ENCODE results near the gene NAIF1. TPM values are rescaled to one million over a fixed set of nuclear protein-coding genes. Genes with fewer than 3 reads are reported as not detected.
"Not testable (repeated sequence)": the region's sequence is repeated elsewhere in the genome, so short reads cannot be mapped to it uniquely, and the experiment has no call there.

Gene NAIF1
- total RNA-seq, 1 donor from 2014 or later = 9.5 TPM

DNA sequence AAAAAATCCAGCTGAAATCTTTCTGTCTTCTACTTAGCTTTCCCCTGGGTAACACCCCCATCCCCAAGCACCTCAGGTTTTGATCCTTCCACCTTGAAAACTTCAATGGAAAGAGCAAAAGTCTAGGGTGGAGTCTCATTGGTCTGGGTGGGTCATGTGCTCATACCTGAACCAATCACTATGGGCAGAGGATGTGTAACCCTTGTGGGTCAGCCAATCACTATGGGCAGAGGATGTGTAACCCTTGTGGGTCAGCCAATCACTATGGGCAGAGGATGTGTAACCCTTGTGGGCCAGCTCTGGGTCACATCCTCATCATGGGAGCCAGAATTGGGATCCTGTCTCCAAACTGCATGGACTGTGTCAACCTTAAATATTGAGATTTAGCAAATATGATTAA is 18.5 kb downstream of the NAIF1 start:
- Histone ChIP-seq H3K4me3 (no peak overlapping the region), H3K36me3 (no peaks in the 10 kb centered on the region), H3K9ac (no peak overlapping the region), H3K9me3 (ENCODE audit: low read depth) (no peaks in the 10 kb centered on the region), H3K4me2 (no peak overlapping the region), H3K4me1 (peaks cover 5% of the 10 kb centered on the region), H3K27me3 (no peaks in the 10 kb centered on the region), H3K27ac (no peak overlapping the region), H2AFZ (replicated peaks) (no peak overlapping the region), H3K79me2 (ENCODE audit: low read depth) (no peaks in the 10 kb centered on the region), H3F3A (ENCODE audit: low read depth) (peaks cover 2% of the 10 kb centered on the region), H4K20me1 (ENCODE audit: low read depth) (no peaks in the 10 kb centered on the region)
- H3K4me1 Mint-ChIP-seq = peaks cover 10% of the 10 kb centered on the region
- H3K27ac Mint-ChIP-seq = no peak overlapping the region
- no peaks in the 10 kb centered on the region for H3K36me3 Mint-ChIP-seq
- TF ChIP-seq EZH2phosphoT487 (IDR thresholded peaks at IDR 0.05) (no peak), EZH2 (IDR thresholded peaks at IDR 0.05) (no peak)
- TF ChIP-seq, protein P1, sequence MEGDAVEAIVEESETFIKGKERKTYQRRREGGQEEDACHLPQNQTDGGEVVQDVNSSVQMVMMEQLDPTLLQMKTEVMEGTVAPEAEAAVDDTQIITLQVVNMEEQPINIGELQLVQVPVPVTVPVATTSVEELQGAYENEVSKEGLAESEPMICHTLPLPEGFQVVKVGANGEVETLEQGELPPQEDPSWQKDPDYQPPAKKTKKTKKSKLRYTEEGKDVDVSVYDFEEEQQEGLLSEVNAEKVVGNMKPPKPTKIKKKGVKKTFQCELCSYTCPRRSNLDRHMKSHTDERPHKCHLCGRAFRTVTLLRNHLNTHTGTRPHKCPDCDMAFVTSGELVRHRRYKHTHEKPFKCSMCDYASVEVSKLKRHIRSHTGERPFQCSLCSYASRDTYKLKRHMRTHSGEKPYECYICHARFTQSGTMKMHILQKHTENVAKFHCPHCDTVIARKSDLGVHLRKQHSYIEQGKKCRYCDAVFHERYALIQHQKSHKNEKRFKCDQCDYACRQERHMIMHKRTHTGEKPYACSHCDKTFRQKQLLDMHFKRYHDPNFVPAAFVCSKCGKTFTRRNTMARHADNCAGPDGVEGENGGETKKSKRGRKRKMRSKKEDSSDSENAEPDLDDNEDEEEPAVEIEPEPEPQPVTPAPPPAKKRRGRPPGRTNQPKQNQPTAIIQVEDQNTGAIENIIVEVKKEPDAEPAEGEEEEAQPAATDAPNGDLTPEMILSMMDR (IDR thresholded peaks at IDR 0.05) = no peak
- H3K27me3 Mint-ChIP-seq (ENCODE audit: insufficient read depth, low read depth) = peaks cover 4% of the 10 kb centered on the region
- H3K4me3 Mint-ChIP-seq = no peak overlapping the region
- H3K9me3 Mint-ChIP-seq = no peaks in the 10 kb centered on the region
- DNase-seq (ENCODE audit: low spot score) = no peak

GRCh38 chr9:128047231-128047630 is 19.9 kb downstream of the NAIF1 start:
- Mint-ChIP-seq H3K27me3 (ENCODE audit: insufficient read depth, low read depth) (peaks cover 4% of the 10 kb centered on the region), H3K4me3 (no peak overlapping the region), H3K4me1 (peaks cover 16% of the 10 kb centered on the region), H3K9me3 (no peaks in the 10 kb centered on the region), H3K36me3 (no peaks in the 10 kb centered on the region), H3K27ac (no peak overlapping the region)
- no peak overlapping the region for H3K4me3 ChIP-seq
- no peaks in the 10 kb centered on the region for H4K20me1 ChIP-seq (ENCODE audit: low read depth)
- no peak for DNase-seq (ENCODE audit: low spot score)
- no peaks in the 10 kb centered on the region for H3K27me3 ChIP-seq
- no peaks in the 10 kb centered on the region for H3K9me3 ChIP-seq (ENCODE audit: low read depth)
- H3K9ac ChIP-seq = no peak overlapping the region
- no peak for TF ChIP-seq EZH2 (IDR thresholded peaks at IDR 0.05)
- TF ChIP-seq, protein P1 (IDR thresholded peaks at IDR 0.05) = no peak
- no peak for TF ChIP-seq EZH2phosphoT487 (IDR thresholded peaks at IDR 0.05)
- no peak overlapping the region for H2AFZ ChIP-seq (replicated peaks)
- H3K27ac ChIP-seq = no peak overlapping the region
- H3K4me1 ChIP-seq = peaks cover 10% of the 10 kb centered on the region
- H3K36me3 ChIP-seq = no peaks in the 10 kb centered on the region
- H3F3A ChIP-seq (ENCODE audit: low read depth) = peaks cover 10% of the 10 kb centered on the region
- H3K4me2 ChIP-seq = no peak overlapping the region
- no peaks in the 10 kb centered on the region for H3K79me2 ChIP-seq (ENCODE audit: low read depth)

GRCh38 chr9:128045831-128046230 is 21.3 kb downstream of the NAIF1 start:
- peaks cover 4% of the 10 kb centered on the region for H3K27me3 Mint-ChIP-seq (ENCODE audit: insufficient read depth, low read depth)
- no peak overlapping the region for H3K27ac Mint-ChIP-seq
- H3K9me3 Mint-ChIP-seq = no peaks in the 10 kb centered on the region
- TF ChIP-seq EZH2phosphoT487 (IDR thresholded peaks at IDR 0.05) (no peak), EZH2 (IDR thresholded peaks at IDR 0.05) (no peak)
- TF ChIP-seq, protein P1 (IDR thresholded peaks at IDR 0.05) = no peak
- Histone ChIP-seq H3F3A (ENCODE audit: low read depth) (peaks cover 10% of the 10 kb centered on the region), H3K4me1 (peaks cover 10% of the 10 kb centered on the region), H4K20me1 (ENCODE audit: low read depth) (no peaks in the 10 kb centered on the region), H3K27ac (no peak overlapping the region), H3K27me3 (no peaks in the 10 kb centered on the region), H3K4me2 (no peak overlapping the region), H3K9ac (no peak overlapping the region), H2AFZ (replicated peaks) (no peak overlapping the region), H3K4me3 (no peak overlapping the region), H3K79me2 (ENCODE audit: low read depth) (no peaks in the 10 kb centered on the region), H3K36me3 (no peaks in the 10 kb centered on the region), H3K9me3 (ENCODE audit: low read depth) (no peaks in the 10 kb centered on the region)
- H3K4me1 Mint-ChIP-seq = peaks cover 20% of the 10 kb centered on the region
- no peak overlapping the region for H3K4me3 Mint-ChIP-seq
- no peak for DNase-seq (ENCODE audit: low spot score)
- H3K36me3 Mint-ChIP-seq = no peaks in the 10 kb centered on the region

- not testable (repeated sequence) for H3K36me3 Mint-ChIP-seq; H3K36me3 ChIP-seq; H3K27me3 Mint-ChIP-seq (ENCODE audit: insufficient read depth, low read depth); H4K20me1 ChIP-seq (ENCODE audit: low read depth); H3K27ac Mint-ChIP-seq; DNase-seq (ENCODE audit: low spot score); H3K9me3 ChIP-seq (ENCODE audit: low read depth); H3K4me3 ChIP-seq; H3K27me3 ChIP-seq; H3K4me1 ChIP-seq; H2AFZ ChIP-seq (replicated peaks); H3F3A ChIP-seq (ENCODE audit: low read depth); H3K4me2 ChIP-seq; H3K9ac ChIP-seq; H3K27ac ChIP-seq; H3K79me2 ChIP-seq (ENCODE audit: low read depth); H3K9me3 Mint-ChIP-seq; H3K4me3 Mint-ChIP-seq
- H3K4me1 Mint-ChIP-seq = peaks cover 16% of the 10 kb centered on the region
These were observed 21.7 kb downstream of the NAIF1 start for GRCh38 chr9:128045409-128045808.
